Transverse colon (tissue), 3 donors: ENCODE results near the gene XBP1.

ENCODE experiments used
- POLR2A ChIP-seq: fragments of 450-650 bp; IDR thresholded peaks from one replicate; pipeline ENCODE4 v1.6.1; 2016; ENCODE audit warnings: antibody characterized with exemption, mild to moderate bottlenecking, moderate library complexity
- TF ChIP-seq, protein P1 (sequence below), 5 experiments: fragments of 200-600 bp in 3 of 5; fragments of 450-650 bp in 2 of 5; sonication (generic) in 3 of 5; IDR thresholded peaks; 1 replicate in 2 of 5; 2 replicates in 3 of 5; pipeline ENCODE4 v1.5.1; 2016 to 2017; ENCODE audit warnings: antibody characterized with exemption in 5 of 5, inconsistent platforms in 3 of 5, mild to moderate bottlenecking in 2 of 5, moderate library complexity in 1 of 5

GRCh38 chr22:28822930-28823551, 22.7 kb upstream of the XBP1 start:
- no peak for TF ChIP-seq POLR2A
- TF ChIP-seq, protein P1, sequence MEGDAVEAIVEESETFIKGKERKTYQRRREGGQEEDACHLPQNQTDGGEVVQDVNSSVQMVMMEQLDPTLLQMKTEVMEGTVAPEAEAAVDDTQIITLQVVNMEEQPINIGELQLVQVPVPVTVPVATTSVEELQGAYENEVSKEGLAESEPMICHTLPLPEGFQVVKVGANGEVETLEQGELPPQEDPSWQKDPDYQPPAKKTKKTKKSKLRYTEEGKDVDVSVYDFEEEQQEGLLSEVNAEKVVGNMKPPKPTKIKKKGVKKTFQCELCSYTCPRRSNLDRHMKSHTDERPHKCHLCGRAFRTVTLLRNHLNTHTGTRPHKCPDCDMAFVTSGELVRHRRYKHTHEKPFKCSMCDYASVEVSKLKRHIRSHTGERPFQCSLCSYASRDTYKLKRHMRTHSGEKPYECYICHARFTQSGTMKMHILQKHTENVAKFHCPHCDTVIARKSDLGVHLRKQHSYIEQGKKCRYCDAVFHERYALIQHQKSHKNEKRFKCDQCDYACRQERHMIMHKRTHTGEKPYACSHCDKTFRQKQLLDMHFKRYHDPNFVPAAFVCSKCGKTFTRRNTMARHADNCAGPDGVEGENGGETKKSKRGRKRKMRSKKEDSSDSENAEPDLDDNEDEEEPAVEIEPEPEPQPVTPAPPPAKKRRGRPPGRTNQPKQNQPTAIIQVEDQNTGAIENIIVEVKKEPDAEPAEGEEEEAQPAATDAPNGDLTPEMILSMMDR (IDR thresholded peaks at IDR 0.05), result no peak
